Measurements from ENCODE around the gene ZSCAN22.
"Not testable (repeated sequence)": the region's sequence is repeated elsewhere in the genome, so short reads cannot be mapped to it uniquely, and the experiment has no call there.

Gene ZSCAN22

GRCh38 chr19:58326914-58327726 lies at the start of gene ZSCAN22:
TSS of gene ZSCAN22 (plus strand) at chr19:58326994. CDS start at chr19:58334803, 7,809 bp downstream.
- peak; percentile 93 to 95 for DNase-seq

GRCh38 chr19:58277197-58277596 lies 49.6 kb upstream of the ZSCAN22 start:
- DNase-seq: no peak

- DNase-seq: no peak
Observed at GRCh38 chr19:58277748-58278540, 48.9 kb upstream of the ZSCAN22 start.

GRCh38 chr19:58278541-58279041 lies 48.2 kb upstream of the ZSCAN22 start, which contains the start of gene ZNF8:
TSS of gene ZNF8 (plus strand) at chr19:58278955. CDS start at chr19:58279082, 127 bp downstream.
- peak; percentile 98 to 99 for DNase-seq

- DNase-seq: peak; percentile 80 to 81
Observed at GRCh38 chr19:58279042-58279924, 47.5 kb upstream of the ZSCAN22 start.

- DNase-seq: no peak
Observed at GRCh38 chr19:58279925-58280316, 46.9 kb upstream of the ZSCAN22 start.

- DNase-seq: no peak
Observed at GRCh38 chr19:58284199-58284598, 42.6 kb upstream of the ZSCAN22 start.

- no peak for DNase-seq
Observed at GRCh38 chr19:58291943-58292342, 34.9 kb upstream of the ZSCAN22 start.

GRCh38 chr19:58294743-58295374 lies 31.9 kb upstream of the ZSCAN22 start:
- no peak for DNase-seq

- no peak for DNase-seq
Observed at GRCh38 chr19:58296104-58296503, 30.7 kb upstream of the ZSCAN22 start.

GRCh38 chr19:58300620-58301019 lies 26.2 kb upstream of the ZSCAN22 start:
- no peak for DNase-seq

- DNase-seq: no peak
Observed at GRCh38 chr19:58304255-58304654, 22.5 kb upstream of the ZSCAN22 start.

- no peak for DNase-seq
Observed at GRCh38 chr19:58304748-58305064, 22.1 kb upstream of the ZSCAN22 start.

- DNase-seq: peak; percentile 96 to 98
Observed at GRCh38 chr19:58305065-58305931, 21.5 kb upstream of the ZSCAN22 start, which contains the start of gene ERVK3-1. TSS of gene ERVK3-1 (plus strand) at chr19:58305377. CDS start at chr19:58312169, 6,792 bp downstream.

- no peak for DNase-seq
Observed at GRCh38 chr19:58305932-58306323, 20.9 kb upstream of the ZSCAN22 start.

GRCh38 chr19:58307736-58308135 lies 19.1 kb upstream of the ZSCAN22 start:
- no peak for DNase-seq

GRCh38 chr19:58310685-58311084 lies 16.1 kb upstream of the ZSCAN22 start:
- DNase-seq: not testable (repeated sequence)

GRCh38 chr19:58311345-58311865 lies 15.4 kb upstream of the ZSCAN22 start:
- no peak for DNase-seq

GRCh38 chr19:58315580-58315979 lies 11.2 kb upstream of the ZSCAN22 start:
- no peak for DNase-seq

- DNase-seq: no peak
Observed at GRCh38 chr19:58317476-58318072, 9.2 kb upstream of the ZSCAN22 start.

Measured in NCI-H2081 (cell line).